HepG2 (cell line): Measurements from ENCODE around the gene CPLANE2. TPM values are rescaled to one million over a fixed set of nuclear protein-coding genes. Genes with fewer than 3 reads are reported as not detected.

Source experiments
- ATAC-seq: fragments of 200-7000 bp; cut with Tn5 transposase; 3 replicates; pipeline ENCODE4 v1.9.1; 2020; ENCODE audit warnings: mild to moderate bottlenecking, moderate library complexity
- BruUV-seq: library from RNA; stranded (reverse); fragments of 400-500 nt; replicated peaks from 2 replicates; lab custom pipeline; 2021; lab: Mats Ljungman, UMichigan
- CTCF ChIA-PET: fragments of 300-600 bp; formaldehyde crosslinking; extraction: SDS; loops from one replicate; lab custom pipeline; 2021; ENCODE audit warnings: low total read pairs, inconsistent platforms, low intra/inter-chr PET ratio; lab: Yijun Ruan, JAX
- POLR2A ChIA-PET: fragments of 350-600 bp; sonication (Branson Sonifier 250); formaldehyde crosslinking; loops from one replicate; lab custom pipeline; 2020; ENCODE audit warnings: antibody characterized with exemption, inconsistent platforms; lab: Yijun Ruan, JAX
- DNase-seq: peaks from one replicate; pipeline ENCODE4 v3.0.0-alpha.2; 2015; ENCODE audit warnings: low spot score
- FAIRE-seq: peaks from 3 replicates; lab custom pipeline; 2011; peaks lifted over from hg19 to GRCh38; lab: Jason Lieb, UNC
- H2AFZ ChIP-seq: one replicate; pipeline ENCODE4 v1.6.1; 2011; ENCODE audit warnings: low read length, inconsistent platforms
- H3K27ac ChIP-seq: fragments of 300-600 bp; 3 replicates; pipeline ENCODE4 v1.8.0; 2011; ENCODE audit warnings: mixed run types, mild to moderate bottlenecking, mixed read lengths, low read length, inconsistent platforms; ENCODE audit not compliant: insufficient read depth; ENCODE audit errors: extremely low read length
- H3K27me3 ChIP-seq, 2 experiments: fragments of 200-600 bp in 1 of 2; 2 replicates in 1 of 2; 3 replicates in 1 of 2; pipeline versions ENCODE4 v1.6.0 to v1.8.0; 2011; ENCODE audit warnings: low read length in 2 of 2, mild to moderate bottlenecking in 2 of 2, moderate library complexity in 2 of 2, inconsistent platforms in 1 of 2; ENCODE audit not compliant: insufficient read depth in 2 of 2, control insufficient read depth in 1 of 2
- H3K36me3 ChIP-seq, 2 experiments: fragments of 200-600 bp in 1 of 2; replicated peaks in 1 of 2; 2 replicates in 1 of 2; 3 replicates in 1 of 2; pipeline versions ENCODE4 v1.5.1 to v1.8.0; 2011; ENCODE audit warnings: low read length in 2 of 2, inconsistent platforms in 1 of 2; ENCODE audit not compliant: insufficient read depth in 2 of 2, control insufficient read depth in 1 of 2
- H3K4me1 ChIP-seq: 2 replicates; pipeline ENCODE4 v1.5.1; 2012; ENCODE audit warnings: low read length, inconsistent platforms; ENCODE audit not compliant: insufficient read depth
- H3K4me2 ChIP-seq: 2 replicates; pipeline ENCODE4 v1.6.0; 2011; ENCODE audit warnings: low read depth, low read length, inconsistent platforms
- H3K4me3 ChIP-seq, 3 experiments: fragments of 200-600 bp in 1 of 3; sonication (generic), shearing (Covaris generic) in 1 of 3; replicated peaks in 1 of 3; 2 replicates each; pipeline ENCODE4 v1.5.1; 2011 to 2016; ENCODE audit warnings: low read length in 3 of 3, inconsistent platforms in 2 of 3, low read depth in 2 of 3, mild to moderate bottlenecking in 2 of 3, control low read depth in 1 of 3, mixed read lengths in 1 of 3; ENCODE audit not compliant: insufficient read depth in 1 of 3
- H3K79me2 ChIP-seq: one replicate; pipeline ENCODE4 v1.6.1; 2011; ENCODE audit warnings: low read length, inconsistent platforms; ENCODE audit not compliant: insufficient read depth
- H3K9ac ChIP-seq: 2 replicates; pipeline ENCODE4 v1.6.0; 2011; ENCODE audit warnings: mild to moderate bottlenecking, low read depth, low read length, inconsistent platforms; ENCODE audit not compliant: insufficient read depth
- H3K9me3 ChIP-seq: 2 replicates; pipeline ENCODE4 v1.5.1; 2012; ENCODE audit warnings: mild to moderate bottlenecking, low read length
- H4K20me1 ChIP-seq: 2 replicates; pipeline ENCODE4 v1.6.0; 2011; ENCODE audit warnings: inconsistent platforms, mild to moderate bottlenecking, low read length, moderate library complexity; ENCODE audit not compliant: insufficient read depth
- AGO2 ChIP-seq: fragments of 200-400 bp; formaldehyde crosslinking; optimal IDR thresholded peaks from 2 replicates; pipeline ENCODE3; 2017; ENCODE audit warnings: mild to moderate bottlenecking, low read depth, low read length, moderate library complexity
- DNMT1 ChIP-seq: sonication (generic); formaldehyde crosslinking; IDR thresholded peaks from 2 replicates; pipeline ENCODE4 v1.5.1; 2020; ENCODE audit warnings: mild to moderate bottlenecking, missing genetic modification reagents
- REL ChIP-seq: sonication (generic); formaldehyde crosslinking; conservative IDR thresholded peaks from 2 replicates; pipeline ENCODE4 v1.8.0; 2022; ENCODE audit warnings: mild to moderate bottlenecking, missing genetic modification reagents, moderate library complexity
- ZBTB42 ChIP-seq: sonication (generic); formaldehyde crosslinking; IDR thresholded peaks from 2 replicates; pipeline ENCODE4 v1.5.0; 2020; ENCODE audit warnings: mild to moderate bottlenecking, missing genetic modification reagents
- ZFP36L1 ChIP-seq: sonication (generic); formaldehyde crosslinking; IDR thresholded peaks from 2 replicates; pipeline ENCODE4 v1.8.0; 2022; ENCODE audit warnings: mild to moderate bottlenecking, missing genetic modification reagents, moderate library complexity
- ZNF329 ChIP-seq: sonication (generic); formaldehyde crosslinking; IDR thresholded peaks from 2 replicates; pipeline ENCODE4 v1.9.0; 2021; ENCODE audit warnings: low read depth, mild to moderate bottlenecking, missing genetic modification reagents
- ZNF337 ChIP-seq: sonication (generic); formaldehyde crosslinking; IDR thresholded peaks from 2 replicates; pipeline ENCODE4 v1.5.1; 2020; ENCODE audit warnings: missing genetic modification reagents, low read depth, mild to moderate bottlenecking, borderline replicate concordance
- ZNF547 ChIP-seq: sonication (generic); formaldehyde crosslinking; IDR thresholded peaks from 2 replicates; pipeline ENCODE4 v1.5.1; 2020; ENCODE audit warnings: mild to moderate bottlenecking, missing genetic modification reagents
- ZNF557 ChIP-seq: sonication (generic); formaldehyde crosslinking; IDR thresholded peaks from 2 replicates; pipeline ENCODE4 v1.4.0; 2020; ENCODE audit warnings: missing genetic modification reagents
- ZNF619 ChIP-seq: sonication (generic); formaldehyde crosslinking; IDR thresholded peaks from 2 replicates; pipeline ENCODE4 v1.4.0; 2020; ENCODE audit warnings: mild to moderate bottlenecking, missing genetic modification reagents
- ZNF660 ChIP-seq: sonication (generic); formaldehyde crosslinking; IDR thresholded peaks from 2 replicates; pipeline ENCODE4 v1.5.1; 2020; ENCODE audit warnings: mild to moderate bottlenecking, low read depth, missing genetic modification reagents, borderline replicate concordance
- WGBS: methylation state at CpG from one replicate; pipeline ENCODE4 v1.1.6; 2017; ENCODE audit warnings: low lambda C conversion rate; 5-methylcytosine and 5-hydroxymethylcytosine counted together
- in situ Hi-C: cut with HindIII; loops from 2 replicates; pipeline ENCODE4 v1.10.0; 2017; ENCODE audit warnings: low pct_unique_long_range_greater_than_20kb; ENCODE audit not compliant: extremely low pct_ligation_motif_present
- intact Hi-C: fragments of 100-400 bp; cut with micrococcal nuclease; formaldehyde crosslinking; loops from one replicate; pipeline ENCODE4 v1.10.0; 2022; ENCODE audit not compliant: unreplicated experiment
- polyA plus RNA-seq, 8 experiments: library from polyadenylated mRNA; depleted of rRNA in 3 of 8; stranded (reverse) in 7 of 8; unstranded in 1 of 8; fragments of >200 nt; fragmentation: Illumina TruSeq in 4 of 8; extraction: Trizol in 4 of 8; gene quantifications; 2 replicates each; pipeline versions ENCODE4 v1.2.1 to v1.2.3, GENCODE V29; 2011 to 2016; ENCODE audit warnings: low read depth in 4 of 8, missing spikeins in 1 of 8, mixed read lengths in 1 of 8; ENCODE audit not compliant: insufficient read depth in 1 of 8
- total RNA-seq, 5 experiments: library from RNA; depleted of rRNA; stranded (reverse); fragments of >200 nt; fragmentation: Illumina TruSeq; extraction: Trizol; gene quantifications; 2 replicates each; pipeline ENCODE4 v1.2.3, GENCODE V29; 2016; ENCODE audit warnings: low read depth in 1 of 5
- TF ChIP-seq, protein P1 (sequence below): sonication (generic); formaldehyde crosslinking; IDR thresholded peaks from 2 replicates; pipeline ENCODE4 v1.9.0; 2022; ENCODE audit warnings: low read depth, missing genetic modification reagents
- TF ChIP-seq, protein P2 (sequence below): sonication (generic); formaldehyde crosslinking; IDR thresholded peaks from 2 replicates; pipeline ENCODE4 v1.4.0; 2020; ENCODE audit warnings: mild to moderate bottlenecking, missing genetic modification reagents
- TF ChIP-seq, protein P3 (sequence below): sonication (generic); formaldehyde crosslinking; IDR thresholded peaks from 2 replicates; pipeline ENCODE4 v1.5.1; 2020; ENCODE audit warnings: mild to moderate bottlenecking, missing genetic modification reagents, moderate library complexity

The CPLANE2 gene
- total and polyA plus RNA-seq, 2 of the 13 experiments (the other 11 are each of a cell fraction or from before 2014, with no cell fraction given) = 0.29 to 1.6 TPM

DNA sequence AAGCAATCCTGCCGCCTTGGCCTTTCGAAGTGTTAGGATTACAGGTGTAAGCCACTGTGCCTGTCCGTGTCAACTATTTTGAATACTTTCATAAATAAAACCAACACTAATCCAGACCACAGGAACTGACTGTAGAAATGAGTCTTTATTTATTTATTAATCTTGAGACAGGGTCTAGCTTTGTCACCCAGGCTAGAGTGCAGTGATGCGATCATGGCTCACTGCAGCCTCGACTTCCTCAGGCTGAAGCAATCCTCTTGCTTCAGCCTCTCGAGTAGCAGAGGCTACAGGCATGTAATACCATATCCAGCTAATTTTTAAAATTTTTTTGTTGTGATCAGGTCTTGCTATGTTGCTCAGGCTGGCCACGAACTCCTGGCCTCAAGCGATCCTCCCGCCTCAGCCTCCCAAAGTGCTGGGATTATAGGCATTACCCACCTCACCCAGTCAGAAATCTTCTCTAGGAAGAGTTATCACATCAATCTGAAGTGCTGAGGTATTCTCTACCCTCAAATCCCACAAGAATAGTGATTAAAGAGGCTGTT, 21.7 kb upstream of the CPLANE2 start:
- Histone ChIP-seq H4K20me1 (no peaks in the 10 kb centered on the region), H2AFZ (no peak overlapping the region), H3K36me3 (peaks cover 5 to 35% of the 10 kb centered on the region in 2 experiments), H3K4me2 (no peak overlapping the region), H3K9me3 (no peaks in the 10 kb centered on the region), H3K4me3 (no peak overlapping the region), H3K27ac (no peak overlapping the region), H3K27me3 (no peaks in the 10 kb centered on the region), H3K4me1 (no peaks in the 10 kb centered on the region), H3K9ac (no peak overlapping the region), H3K79me2 (no peaks in the 10 kb centered on the region)
- POLR2A ChIA-PET = no interaction called here
- intact Hi-C loops = no loop called here
- no peak for ATAC-seq
- no peak for DNase-seq
- WGBS = 97% methylated on average over 9 of the region's 9 CpGs
- TF ChIP-seq DNMT1 (CRISPR knock-in tag) (no peak), ZNF619 (CRISPR knock-in tag) (no peak), ZNF329 (no peak), ZNF660 (CRISPR knock-in tag) (no peak), ZFP36L1 (CRISPR knock-in tag) (no peak), REL (CRISPR knock-in tag) (no peak), ZNF337 (CRISPR knock-in tag) (no peak), ZNF557 (CRISPR knock-in tag) (no peak), AGO2 (no peak), ZNF547 (CRISPR knock-in tag) (no peak), ZBTB42 (CRISPR knock-in tag) (no peak)
- TF ChIP-seq, protein P1, sequence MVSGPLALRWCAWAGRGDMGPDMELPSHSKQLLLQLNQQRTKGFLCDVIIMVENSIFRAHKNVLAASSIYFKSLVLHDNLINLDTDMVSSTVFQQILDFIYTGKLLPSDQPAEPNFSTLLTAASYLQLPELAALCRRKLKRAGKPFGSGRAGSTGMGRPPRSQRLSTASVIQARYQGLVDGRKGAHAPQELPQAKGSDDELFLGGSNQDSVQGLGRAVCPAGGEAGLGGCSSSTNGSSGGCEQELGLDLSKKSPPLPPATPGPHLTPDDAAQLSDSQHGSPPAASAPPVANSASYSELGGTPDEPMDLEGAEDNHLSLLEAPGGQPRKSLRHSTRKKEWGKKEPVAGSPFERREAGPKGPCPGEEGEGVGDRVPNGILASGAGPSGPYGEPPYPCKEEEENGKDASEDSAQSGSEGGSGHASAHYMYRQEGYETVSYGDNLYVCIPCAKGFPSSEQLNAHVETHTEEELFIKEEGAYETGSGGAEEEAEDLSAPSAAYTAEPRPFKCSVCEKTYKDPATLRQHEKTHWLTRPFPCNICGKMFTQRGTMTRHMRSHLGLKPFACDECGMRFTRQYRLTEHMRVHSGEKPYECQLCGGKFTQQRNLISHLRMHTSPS (CRISPR knock-in tag) = no peak
- TF ChIP-seq, protein P2, sequence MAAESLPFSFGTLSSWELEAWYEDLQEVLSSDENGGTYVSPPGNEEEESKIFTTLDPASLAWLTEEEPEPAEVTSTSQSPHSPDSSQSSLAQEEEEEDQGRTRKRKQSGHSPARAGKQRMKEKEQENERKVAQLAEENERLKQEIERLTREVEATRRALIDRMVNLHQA (CRISPR knock-in tag) = no peak
- TF ChIP-seq, protein P3, sequence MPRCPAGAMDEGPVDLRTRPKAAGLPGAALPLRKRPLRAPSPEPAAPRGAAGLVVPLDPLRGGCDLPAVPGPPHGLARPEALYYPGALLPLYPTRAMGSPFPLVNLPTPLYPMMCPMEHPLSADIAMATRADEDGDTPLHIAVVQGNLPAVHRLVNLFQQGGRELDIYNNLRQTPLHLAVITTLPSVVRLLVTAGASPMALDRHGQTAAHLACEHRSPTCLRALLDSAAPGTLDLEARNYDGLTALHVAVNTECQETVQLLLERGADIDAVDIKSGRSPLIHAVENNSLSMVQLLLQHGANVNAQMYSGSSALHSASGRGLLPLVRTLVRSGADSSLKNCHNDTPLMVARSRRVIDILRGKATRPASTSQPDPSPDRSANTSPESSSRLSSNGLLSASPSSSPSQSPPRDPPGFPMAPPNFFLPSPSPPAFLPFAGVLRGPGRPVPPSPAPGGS = no peak
- no peak for FAIRE-seq
- CTCF ChIA-PET = no interaction called here
- BruUV-seq = no TSS peak
- in situ Hi-C loops = no loop called here
